ENCODE results near the gene TNS1. TPM values are rescaled to one million over a fixed set of nuclear protein-coding genes. Genes with fewer than 3 reads are reported as not detected.

The TNS1 gene
- total RNA-seq, 1 experiment from 2014 or later: 6.2 TPM

- POLR2A ChIA-PET: interaction anchor here (0.9 kb wide), 1 partner anchor 98 kb away, joined by 3 read pairs; no protein-coding TSS in a partner anchor
- H3K4me2 ChIP-seq (ENCODE audit: low read length): no peak overlapping the region
- H3K9me2 ChIP-seq (ENCODE audit: insufficient read depth): no peaks in the 10 kb centered on the region
- H3K9ac ChIP-seq (ENCODE audit: low read length): no peak overlapping the region
- intact Hi-C loops (cut with micrococcal nuclease): loop anchor here (1.0 kb wide), 3 partner anchors 97 to 199 kb away; no protein-coding TSS in a partner anchor
- no peaks in the 10 kb centered on the region for H3K79me2 ChIP-seq (ENCODE audit: insufficient read depth, low read length)
- RAD21 ChIA-PET (ENCODE audit: low non-redundant PET in 1 of 2, low total read pairs in 2 of 2, uncharacterized antibody in 2 of 2, unreplicated experiment in 2 of 2): interaction anchor here (1.2 to 1.7 kb wide), 2 partner anchors 97 to 98 kb away, joined by 4 to 8 read pairs; no protein-coding TSS in a partner anchor
- no peaks in the 10 kb centered on the region for H3K9me3 ChIP-seq (ENCODE audit: control insufficient read depth in 1 of 2, insufficient read depth in 1 of 2, low read depth in 1 of 2, low read length in 2 of 2)
- no TSS peak for BruUV-seq (replicated peaks)
- no peak overlapping the region for H2AFZ ChIP-seq (ENCODE audit: low read depth, low read length, poor library complexity, severe bottlenecking)
- H3K4me1 ChIP-seq (ENCODE audit: control insufficient read depth in 1 of 2, insufficient read depth in 2 of 2, low read length in 2 of 2): peaks cover 0 to 7% of the 10 kb centered on the region in 2 experiments; a peak in 2 of 4 replicates
- TF ChIP-seq CTCF (IDR thresholded peaks at IDR 0.05 in 2 of 3, conservative IDR thresholded peaks at IDR 0.05 in 1 of 3; ENCODE audit: borderline replicate concordance in 1 of 3, insufficient read depth in 1 of 3, low read depth in 2 of 3, low read length in 2 of 3): peak; percentile 97 to 100 (median 99)
- TF ChIP-seq SRF (IDR thresholded peaks at IDR 0.05; ENCODE audit: low read depth): no peak
- TF ChIP-seq EZH2 (IDR thresholded peaks at IDR 0.05): no peak
- TF ChIP-seq RAD21 (IDR thresholded peaks at IDR 0.05; ENCODE audit: low read depth): peak; percentile 99
- no peak for TF ChIP-seq EZH2phosphoT487 (IDR thresholded peaks at IDR 0.05; ENCODE audit: borderline replicate concordance)
- TF ChIP-seq POLR2A (IDR thresholded peaks at IDR 0.05; ENCODE audit: borderline replicate concordance, extremely low read depth, insufficient read depth, insufficient read length): no peak
- H3K27me3 ChIP-seq (ENCODE audit: insufficient read depth, low read length): no peaks in the 10 kb centered on the region
- DNase-seq (ENCODE audit: low read depth, low spot score) (peak; percentile 26), ATAC-seq (peak; percentile 69)
- no peaks in the 10 kb centered on the region for H4K20me1 ChIP-seq (ENCODE audit: insufficient read depth)
- H3K27ac ChIP-seq (ENCODE audit: low read depth, low read length): no peak overlapping the region
- no peaks in the 10 kb centered on the region for H3K36me3 ChIP-seq (ENCODE audit: control insufficient read depth in 1 of 2, insufficient read depth in 2 of 2, low read length in 2 of 2)
- no peak overlapping the region for H3K4me3 ChIP-seq (replicated peaks in 1 of 2; ENCODE audit: low read depth in 1 of 2, low read length in 2 of 2)
- CTCF ChIA-PET: interaction anchor here (0.6 to 5.3 kb wide), 12 partner anchors 62 to 280 kb away, joined by 3 to 54 read pairs (median 5); partner anchors contain the start of gene RUFY4
Observed at GRCh38 chr2:217789003-217789735, 213.6 kb downstream of the TNS1 start.

Measured in HCT116 (cell line).